Gastrocnemius medialis (tissue), 4 donors: ENCODE results near the gene JDP2. TPM values are rescaled to one million over a fixed set of nuclear protein-coding genes. Genes with fewer than 3 reads are reported as not detected.

Experiments used
- ATAC-seq, 2 donors: fragments of 150-250 bp; one replicate each; pipeline ENCODE4 v1.9.1; 2016
- DNase-seq, 2 donors: peaks; one replicate each; pipeline ENCODE4 v3.0.0-alpha.2; 2019
- H3K27ac ChIP-seq, 4 donors: fragments of 200-600 bp; sonication (generic); 1 replicate in 1 of 4; 2 replicates in 3 of 4; pipeline ENCODE4 v1.5.1; 2016 to 2018; ENCODE audit warnings: mild to moderate bottlenecking in 2 of 4, moderate library complexity in 1 of 4
- H3K27me3 ChIP-seq, 3 donors: fragments of 200-600 bp; sonication (generic) in 2 of 3; 1 replicate in 1 of 3; 2 replicates in 2 of 3; pipeline versions ENCODE4 v1.5.1 to v1.6.0; 2016 to 2019; ENCODE audit warnings: mild to moderate bottlenecking in 1 of 3, moderate library complexity in 1 of 3
- H3K36me3 ChIP-seq, 2 donors: fragments of 200-600 bp; sonication (generic) in 1 of 2; one replicate each; pipeline ENCODE4 v1.5.1; 2017 to 2018
- H3K4me1 ChIP-seq, 2 donors: fragments of 200-600 bp; sonication (generic) in 1 of 2; one replicate each; pipeline ENCODE4 v1.5.1; 2016 to 2017; ENCODE audit warnings: mild to moderate bottlenecking in 2 of 2
- H3K4me3 ChIP-seq, 4 donors: fragments of 200-600 bp; sonication (generic) in 3 of 4; 1 replicate in 1 of 4; 2 replicates in 3 of 4; pipeline ENCODE4 v1.5.1; 2016 to 2019; ENCODE audit warnings: mild to moderate bottlenecking in 2 of 4
- H3K9me3 ChIP-seq, 3 donors: fragments of 200-600 bp; sonication (generic) in 2 of 3; 1 replicate in 1 of 3; 2 replicates in 2 of 3; pipeline ENCODE4 v1.5.1; 2016 to 2019
- CTCF ChIP-seq, 5 experiments: fragments of 450-650 bp in 3 of 5; fragments of 200-600 bp in 2 of 5; sonication (generic) in 2 of 5; IDR thresholded peaks in 4 of 5; conservative IDR thresholded peaks in 1 of 5; 1 replicate in 4 of 5; 2 replicates in 1 of 5; pipeline ENCODE4 v1.5.1; 2016 to 2019; ENCODE audit warnings: antibody characterized with exemption in 5 of 5, mild to moderate bottlenecking in 3 of 5, moderate library complexity in 3 of 5
- POLR2A ChIP-seq, 2 donors: fragments of 450-650 bp; IDR thresholded peaks; one replicate each; pipeline ENCODE4 v1.6.1; 2017; ENCODE audit warnings: antibody characterized with exemption in 2 of 2, mild to moderate bottlenecking in 2 of 2, moderate library complexity in 2 of 2
- in situ Hi-C, 4 donors: fragments of 200-750 bp; cut with MboI; loops; one replicate each; pipeline versions ENCODE4 v1.15.0 to v1.8.0; 2017; ENCODE audit warnings: low sequenced_read_pairs in 4 of 4
- intact Hi-C: fragments of 100-400 bp; cut with DNase I; formaldehyde crosslinking; loops from one replicate; pipeline ENCODE4 v1.15.1; 2023; ENCODE audit warnings: low total_unique reads
- total RNA-seq, 4 donors: library from RNA; depleted of rRNA; stranded (reverse); fragments of >200 nt; gene quantifications; one replicate each; pipeline versions ENCODE4 v1.1.0 to v1.2.3, GENCODE V29; 2016

Gene JDP2
- total RNA-seq, 4 donors from 2014 or later, result 17.3 to 80.2 (median 31.7) TPM

GRCh38 chr14:75504411-75504810 is 76.6 kb downstream of the JDP2 start:
- TF ChIP-seq CTCF (IDR thresholded peaks at IDR 0.05 in 4 of 5, conservative IDR thresholded peaks at IDR 0.05 in 1 of 5) (no peak), POLR2A (IDR thresholded peaks at IDR 0.05) (no peak)
- DNase-seq, result no peak
- no peak for ATAC-seq
- no peak overlapping the region for H3K27ac ChIP-seq
- no peaks in the 10 kb centered on the region for H3K4me1 ChIP-seq
- H3K4me3 ChIP-seq, result no peak overlapping the region
- peaks cover 0 to 5% (median 5%) of the 10 kb centered on the region in 3 donors for H3K9me3 ChIP-seq
- no peaks in the 10 kb centered on the region for H3K36me3 ChIP-seq
- no peaks in the 10 kb centered on the region for H3K27me3 ChIP-seq
- intact Hi-C loops (no loop called here), in situ Hi-C loops (no loop called here)

GRCh38 chr14:75506930-75507329 is 79.1 kb downstream of the JDP2 start:
- Histone ChIP-seq H3K9me3 (peaks cover 0 to 5% (median 5%) of the 10 kb centered on the region in 3 donors), H3K36me3 (no peaks in the 10 kb centered on the region), H3K27me3 (no peaks in the 10 kb centered on the region), H3K4me1 (no peaks in the 10 kb centered on the region), H3K4me3 (no peak overlapping the region), H3K27ac (no peak overlapping the region)
- ATAC-seq (no peak), DNase-seq (no peak)
- in situ Hi-C loops, result no loop called here
- intact Hi-C loops, result no loop called here
- TF ChIP-seq CTCF (IDR thresholded peaks at IDR 0.05 in 4 of 5, conservative IDR thresholded peaks at IDR 0.05 in 1 of 5) (no peak), POLR2A (IDR thresholded peaks at IDR 0.05) (no peak)

GRCh38 chr14:75510547-75510946 is 82.7 kb downstream of the JDP2 start:
- Histone ChIP-seq H3K4me3 (no peak overlapping the region), H3K4me1 (peaks cover 0 to 4% of the 10 kb centered on the region in 2 donors), H3K27ac (no peak overlapping the region), H3K27me3 (no peaks in the 10 kb centered on the region), H3K9me3 (peaks cover 0 to 5% (median 5%) of the 10 kb centered on the region in 3 donors), H3K36me3 (no peaks in the 10 kb centered on the region)
- intact Hi-C loops, result no loop called here
- DNase-seq (no peak), ATAC-seq (no peak)
- in situ Hi-C loops, result no loop called here
- no peak for TF ChIP-seq CTCF (IDR thresholded peaks at IDR 0.05 in 4 of 5, conservative IDR thresholded peaks at IDR 0.05 in 1 of 5)
- TF ChIP-seq POLR2A (IDR thresholded peaks at IDR 0.05), result no peak

- TF ChIP-seq POLR2A (IDR thresholded peaks at IDR 0.05) (no peak), CTCF (IDR thresholded peaks at IDR 0.05 in 4 of 5, conservative IDR thresholded peaks at IDR 0.05 in 1 of 5) (no peak)
- Histone ChIP-seq H3K36me3 (no peaks in the 10 kb centered on the region), H3K27ac (no peak overlapping the region), H3K4me3 (no peak overlapping the region), H3K4me1 (peaks cover 0 to 5% of the 10 kb centered on the region in 2 donors), H3K9me3 (peaks cover 0 to 5% (median 5%) of the 10 kb centered on the region in 3 donors), H3K27me3 (no peaks in the 10 kb centered on the region)
- DNase-seq, result no peak
- no peak for ATAC-seq
- intact Hi-C loops, result no loop called here
- in situ Hi-C loops, result no loop called here
Observed at GRCh38 chr14:75511201-75511600, 83.4 kb downstream of the JDP2 start.
